Measurements from ENCODE around the gene SLC44A5.

SLC44A5 gene

DNA sequence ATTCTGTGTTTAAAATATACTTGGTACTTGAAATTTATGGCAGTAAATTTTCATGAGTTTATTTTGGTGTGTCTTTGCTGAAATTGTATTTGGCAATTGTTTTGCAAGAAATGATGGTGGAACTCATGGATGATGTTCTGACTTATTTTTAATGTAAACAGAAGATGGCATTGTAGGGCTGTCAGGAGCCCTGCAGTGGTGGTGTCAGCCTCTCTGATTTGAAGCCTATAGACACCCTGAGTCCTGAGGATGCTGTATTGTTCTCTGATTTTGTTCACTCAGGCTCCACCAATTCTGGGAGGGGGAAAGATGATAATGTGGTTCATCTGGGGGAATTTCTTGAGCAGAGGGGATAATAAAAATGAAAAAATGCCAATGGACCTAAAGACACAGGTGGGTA, 396.9 kb downstream of the SLC44A5 start:
- no peak overlapping the region for H3K27ac ChIP-seq
- H3K27me3 ChIP-seq (ENCODE audit: insufficient read depth, low read depth, severe bottlenecking): no peaks in the 10 kb centered on the region
- no peak overlapping the region for H3K4me3 ChIP-seq (ENCODE audit: low read depth, low read length)
- H3K9me3 ChIP-seq (ENCODE audit: severe bottlenecking): no peaks in the 10 kb centered on the region
- no peak for DNase-seq
- TF ChIP-seq, protein P1, sequence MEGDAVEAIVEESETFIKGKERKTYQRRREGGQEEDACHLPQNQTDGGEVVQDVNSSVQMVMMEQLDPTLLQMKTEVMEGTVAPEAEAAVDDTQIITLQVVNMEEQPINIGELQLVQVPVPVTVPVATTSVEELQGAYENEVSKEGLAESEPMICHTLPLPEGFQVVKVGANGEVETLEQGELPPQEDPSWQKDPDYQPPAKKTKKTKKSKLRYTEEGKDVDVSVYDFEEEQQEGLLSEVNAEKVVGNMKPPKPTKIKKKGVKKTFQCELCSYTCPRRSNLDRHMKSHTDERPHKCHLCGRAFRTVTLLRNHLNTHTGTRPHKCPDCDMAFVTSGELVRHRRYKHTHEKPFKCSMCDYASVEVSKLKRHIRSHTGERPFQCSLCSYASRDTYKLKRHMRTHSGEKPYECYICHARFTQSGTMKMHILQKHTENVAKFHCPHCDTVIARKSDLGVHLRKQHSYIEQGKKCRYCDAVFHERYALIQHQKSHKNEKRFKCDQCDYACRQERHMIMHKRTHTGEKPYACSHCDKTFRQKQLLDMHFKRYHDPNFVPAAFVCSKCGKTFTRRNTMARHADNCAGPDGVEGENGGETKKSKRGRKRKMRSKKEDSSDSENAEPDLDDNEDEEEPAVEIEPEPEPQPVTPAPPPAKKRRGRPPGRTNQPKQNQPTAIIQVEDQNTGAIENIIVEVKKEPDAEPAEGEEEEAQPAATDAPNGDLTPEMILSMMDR (IDR thresholded peaks at IDR 0.05; ENCODE audit: low read depth, low read length): no peak
- no peaks in the 10 kb centered on the region for H3K36me3 ChIP-seq

DNA sequence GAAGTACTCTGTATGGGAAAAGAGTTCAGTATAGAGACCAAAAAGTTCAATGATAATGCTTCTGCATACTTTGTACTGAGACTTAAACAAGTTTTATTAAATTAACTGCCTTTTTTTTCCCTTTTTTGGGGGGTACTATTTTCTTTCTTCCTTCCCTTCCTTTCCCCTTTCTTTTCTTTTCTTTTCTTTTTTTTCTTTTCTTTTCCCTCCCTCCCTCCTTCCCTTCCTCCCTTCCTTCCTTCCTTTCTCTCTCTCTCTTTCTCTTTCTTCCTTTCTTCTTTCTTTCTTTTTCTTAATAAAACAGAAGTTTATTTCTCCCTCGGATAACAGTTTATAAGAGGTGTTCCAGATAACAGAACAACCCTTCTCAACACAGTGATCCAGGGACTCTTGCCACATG, 399.3 kb downstream of the SLC44A5 start:
- Histone ChIP-seq H3K36me3 (no peaks in the 10 kb centered on the region), H3K27ac (no peak overlapping the region), H3K9me3 (ENCODE audit: severe bottlenecking) (no peaks in the 10 kb centered on the region), H3K27me3 (ENCODE audit: insufficient read depth, low read depth, severe bottlenecking) (no peaks in the 10 kb centered on the region), H3K4me3 (ENCODE audit: low read depth, low read length) (no peak overlapping the region)
- TF ChIP-seq, protein P1 (IDR thresholded peaks at IDR 0.05; ENCODE audit: low read depth, low read length): no peak
- DNase-seq: no peak

DNA sequence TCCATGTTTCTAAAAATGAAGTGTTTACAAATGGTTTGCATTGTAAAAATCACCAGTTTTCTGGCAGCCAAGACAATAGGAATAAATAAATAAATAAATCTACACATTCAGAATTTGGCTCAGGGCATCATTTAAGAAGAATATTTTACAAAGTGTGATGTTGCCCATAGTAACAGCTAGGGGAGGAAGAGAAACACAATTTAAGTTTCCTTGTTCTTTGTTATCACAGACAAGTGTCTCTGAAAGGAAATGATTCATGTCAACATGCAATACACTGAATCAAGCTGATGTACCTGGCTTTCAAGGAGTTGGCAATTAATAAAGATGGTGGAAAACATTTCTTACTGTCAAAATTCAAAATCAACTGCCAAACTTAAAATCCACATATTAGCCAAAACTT, 402.1 kb downstream of the SLC44A5 start:
- no peak overlapping the region for H3K4me3 ChIP-seq (ENCODE audit: low read depth, low read length)
- H3K27me3 ChIP-seq (ENCODE audit: insufficient read depth, low read depth, severe bottlenecking): no peaks in the 10 kb centered on the region
- no peaks in the 10 kb centered on the region for H3K36me3 ChIP-seq
- DNase-seq: no peak
- H3K27ac ChIP-seq: no peak overlapping the region
- TF ChIP-seq, protein P1 (IDR thresholded peaks at IDR 0.05; ENCODE audit: low read depth, low read length): no peak
- H3K9me3 ChIP-seq (ENCODE audit: severe bottlenecking): no peaks in the 10 kb centered on the region

DNA sequence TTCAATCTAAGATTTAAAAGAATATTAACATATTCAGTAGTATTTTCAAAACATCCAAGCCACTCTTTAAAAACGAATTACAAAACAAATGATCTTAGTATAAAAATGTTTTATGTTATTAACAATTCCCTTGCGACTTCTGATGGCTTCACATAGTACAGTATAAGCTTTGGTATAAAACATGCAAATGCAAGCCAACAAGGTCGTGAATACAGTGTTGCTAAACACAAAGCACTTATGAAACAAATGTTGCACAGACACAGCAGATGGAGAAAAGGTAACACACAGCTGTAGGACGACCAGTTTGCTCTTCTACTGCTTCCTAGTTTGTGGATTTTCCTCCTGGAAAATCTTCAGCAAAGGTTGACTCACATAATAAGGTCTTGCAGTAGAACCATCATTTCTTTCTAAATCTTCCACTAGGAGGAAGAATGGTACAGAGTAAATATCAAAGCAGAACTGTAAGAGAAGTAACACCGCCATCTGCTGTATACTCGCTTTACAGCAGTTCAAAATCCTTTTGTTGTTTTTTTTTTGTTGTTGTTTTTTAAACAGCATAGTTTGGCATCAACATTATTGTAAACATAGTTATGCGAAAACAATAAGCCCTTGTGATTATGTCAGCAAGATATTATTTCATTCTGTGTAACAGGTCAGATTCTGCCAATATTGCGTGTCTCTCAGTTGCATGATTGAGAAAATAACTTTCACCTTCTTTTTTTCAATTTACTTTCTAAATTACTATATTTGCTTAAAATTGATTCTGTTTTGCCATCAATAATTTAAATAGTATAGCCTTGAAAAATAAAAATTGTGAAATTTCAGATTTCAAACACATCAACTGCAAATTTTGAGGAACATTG, 407.3 kb downstream of the SLC44A5 start:
- DNase-seq: peak; percentile 15
- H3K27me3 ChIP-seq (ENCODE audit: insufficient read depth, low read depth, severe bottlenecking): no peaks in the 10 kb centered on the region
- no peak overlapping the region for H3K27ac ChIP-seq
- H3K9me3 ChIP-seq (ENCODE audit: severe bottlenecking): no peaks in the 10 kb centered on the region
- H3K36me3 ChIP-seq: no peaks in the 10 kb centered on the region
- TF ChIP-seq, protein P1 (IDR thresholded peaks at IDR 0.05; ENCODE audit: low read depth, low read length): peak; percentile 61
- H3K4me3 ChIP-seq (ENCODE audit: low read depth, low read length): no peak overlapping the region

DNA sequence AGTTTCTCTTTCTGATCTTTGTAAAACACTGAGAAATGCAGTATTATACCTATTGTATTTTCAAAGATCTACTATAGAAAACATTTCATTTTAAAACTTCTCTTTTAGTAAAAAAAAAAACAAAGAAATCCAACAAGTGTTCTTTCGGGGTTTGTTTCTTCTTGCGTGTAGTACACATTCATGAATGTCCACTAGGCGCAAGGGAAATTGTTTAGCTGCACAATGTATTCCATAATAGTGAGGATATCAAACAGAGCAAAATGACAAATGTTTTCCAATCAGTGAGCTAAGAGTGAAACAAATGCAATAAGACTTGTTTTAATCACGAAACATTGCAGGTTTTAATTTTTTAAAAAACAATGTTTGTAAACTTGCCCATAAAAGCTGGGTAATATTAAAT, 408.2 kb downstream of the SLC44A5 start:
- H3K27ac ChIP-seq: no peak overlapping the region
- no peaks in the 10 kb centered on the region for H3K36me3 ChIP-seq
- DNase-seq: no peak
- TF ChIP-seq, protein P1 (IDR thresholded peaks at IDR 0.05; ENCODE audit: low read depth, low read length): no peak
- H3K4me3 ChIP-seq (ENCODE audit: low read depth, low read length): no peak overlapping the region
- H3K9me3 ChIP-seq (ENCODE audit: severe bottlenecking): no peaks in the 10 kb centered on the region
- no peaks in the 10 kb centered on the region for H3K27me3 ChIP-seq (ENCODE audit: insufficient read depth, low read depth, severe bottlenecking)

DNA sequence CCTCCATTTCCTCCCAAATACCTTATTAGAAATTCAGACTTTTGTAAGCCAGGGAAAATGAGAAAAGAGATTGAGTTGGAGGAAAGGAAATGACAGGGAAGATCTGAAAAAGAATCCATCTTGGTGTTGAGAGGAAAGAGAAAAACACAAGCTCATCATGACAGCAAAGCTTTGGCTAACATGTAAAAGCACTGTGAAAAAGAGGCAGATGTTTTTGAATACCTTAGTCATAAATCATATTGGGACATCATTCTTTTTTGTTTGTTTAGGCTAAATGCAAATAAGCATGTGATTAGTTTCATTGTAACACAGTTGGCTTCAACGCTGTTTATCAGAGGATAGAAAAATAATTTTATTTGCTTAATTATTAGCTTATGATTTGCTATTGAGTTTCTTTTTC, 412.2 kb downstream of the SLC44A5 start:
- no peak for DNase-seq
- Histone ChIP-seq H3K27me3 (ENCODE audit: insufficient read depth, low read depth, severe bottlenecking) (no peaks in the 10 kb centered on the region), H3K4me3 (ENCODE audit: low read depth, low read length) (no peak overlapping the region)

More for the DNA sequence above, 412.2 kb downstream of the SLC44A5 start:
- Histone ChIP-seq H3K36me3 (no peaks in the 10 kb centered on the region), H3K9me3 (ENCODE audit: severe bottlenecking) (no peaks in the 10 kb centered on the region), H3K27ac (no peak overlapping the region)
- TF ChIP-seq, protein P1 (IDR thresholded peaks at IDR 0.05; ENCODE audit: low read depth, low read length): no peak
